SK-N-SH treated with all-trans-retinoic acid at 6 μM for 48 hours (cell line): ENCODE results near the gene LCP1.

Experiments used
- ARNTL ChIP-seq: fragments of 450-650 bp; formaldehyde crosslinking; IDR thresholded peaks from 2 replicates; pipeline ENCODE4 v1.5.0; 2020; ENCODE audit warnings: low read depth, mild to moderate bottlenecking, moderate library complexity, borderline replicate concordance
- CSDC2 ChIP-seq: fragments of 250-450 bp; sonication (Bioruptor Pico); IDR thresholded peaks from 2 replicates; pipeline ENCODE4 v1.5.0; 2020; ENCODE audit warnings: mild to moderate bottlenecking, moderate library complexity
- ESRRG ChIP-seq: fragments of 250-450 bp; sonication (Bioruptor Pico); IDR thresholded peaks from 2 replicates; pipeline ENCODE4 v1.6.1; 2021; ENCODE audit warnings: mild to moderate bottlenecking
- GLIS3 ChIP-seq: fragments of 250-450 bp; sonication (Bioruptor Pico); IDR thresholded peaks from 2 replicates; pipeline ENCODE4 v1.5.0; 2020; ENCODE audit warnings: mild to moderate bottlenecking, moderate library complexity
- ISL1 ChIP-seq: fragments of 250-450 bp; sonication (Bioruptor Pico); IDR thresholded peaks from 2 replicates; pipeline ENCODE4 v2.1.2; 2022; ENCODE audit warnings: mild to moderate bottlenecking, moderate library complexity
- SNAI2 ChIP-seq: fragments of 250-450 bp; sonication (Bioruptor Pico); IDR thresholded peaks from 2 replicates; pipeline ENCODE4 v1.5.0; 2020; ENCODE audit warnings: mild to moderate bottlenecking, moderate library complexity
- TOX ChIP-seq: fragments of 250-450 bp; sonication (Bioruptor Pico); IDR thresholded peaks from 2 replicates; pipeline ENCODE4 v1.8.0; 2021; ENCODE audit warnings: mild to moderate bottlenecking, moderate library complexity, borderline replicate concordance
- ZC3H10 ChIP-seq: fragments of 250-450 bp; sonication (Bioruptor Pico); IDR thresholded peaks from 2 replicates; pipeline ENCODE4 v1.5.1; 2021; ENCODE audit warnings: mild to moderate bottlenecking, moderate library complexity
- ZFP3 ChIP-seq: fragments of 250-450 bp; sonication (Bioruptor Pico); IDR thresholded peaks from 2 replicates; pipeline ENCODE4 v1.5.0; 2020; ENCODE audit warnings: mild to moderate bottlenecking, moderate library complexity
- ZFP30 ChIP-seq: fragments of 450-650 bp; formaldehyde crosslinking; IDR thresholded peaks from 2 replicates; pipeline ENCODE4 v1.5.0; 2022; ENCODE audit warnings: mild to moderate bottlenecking, moderate library complexity
- ZNF565 ChIP-seq: fragments of 450-650 bp; formaldehyde crosslinking; conservative IDR thresholded peaks from 2 replicates; pipeline ENCODE4 v1.5.0; 2020; ENCODE audit warnings: low read depth, mild to moderate bottlenecking, moderate library complexity
- ZNF8 ChIP-seq: fragments of 450-650 bp; formaldehyde crosslinking; IDR thresholded peaks from 2 replicates; pipeline ENCODE4 v1.5.0; 2020; ENCODE audit warnings: mild to moderate bottlenecking, moderate library complexity
- TF ChIP-seq, protein P1 (sequence below): fragments of 250-450 bp; sonication (Bioruptor Pico); IDR thresholded peaks from 2 replicates; pipeline ENCODE4 v1.8.0; 2021; ENCODE audit warnings: low read depth, mild to moderate bottlenecking, moderate library complexity, borderline replicate concordance

DNA sequence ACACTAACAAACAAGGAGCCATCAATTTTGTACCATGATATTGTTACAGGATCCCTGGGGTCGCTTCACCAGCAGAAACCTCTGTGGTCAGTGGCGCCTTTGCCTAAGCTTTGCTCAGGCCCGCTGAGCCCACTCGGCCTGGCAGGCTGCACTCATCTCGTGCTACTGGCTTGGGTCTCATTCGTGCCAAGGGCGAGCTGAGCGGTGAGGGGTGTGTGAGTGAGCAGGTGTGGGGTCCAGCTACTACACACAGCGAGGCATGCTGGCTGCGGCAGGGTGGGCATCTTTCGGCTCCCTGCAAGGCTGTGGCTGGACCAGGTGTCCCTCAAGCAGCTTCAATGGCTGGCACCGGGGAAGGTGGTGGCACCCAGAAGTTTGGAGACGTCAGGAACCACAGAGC lies 96.2 kb downstream of the LCP1 start:
- TF ChIP-seq ZNF565 (CRISPR knock-in tag) = no peak
- TF ChIP-seq ISL1 (CRISPR knock-in tag) = no peak
- no peak for TF ChIP-seq ARNTL (CRISPR knock-in tag)
- no peak for TF ChIP-seq ZFP3
- TF ChIP-seq CSDC2 (CRISPR knock-in tag) = no peak
- no peak for TF ChIP-seq ZC3H10 (CRISPR knock-in tag)
- no peak for TF ChIP-seq ZNF8 (CRISPR knock-in tag)
- no peak for TF ChIP-seq ZFP30
- no peak for TF ChIP-seq TOX
- TF ChIP-seq SNAI2 = no peak
- TF ChIP-seq ESRRG = no peak
- TF ChIP-seq, protein P1, sequence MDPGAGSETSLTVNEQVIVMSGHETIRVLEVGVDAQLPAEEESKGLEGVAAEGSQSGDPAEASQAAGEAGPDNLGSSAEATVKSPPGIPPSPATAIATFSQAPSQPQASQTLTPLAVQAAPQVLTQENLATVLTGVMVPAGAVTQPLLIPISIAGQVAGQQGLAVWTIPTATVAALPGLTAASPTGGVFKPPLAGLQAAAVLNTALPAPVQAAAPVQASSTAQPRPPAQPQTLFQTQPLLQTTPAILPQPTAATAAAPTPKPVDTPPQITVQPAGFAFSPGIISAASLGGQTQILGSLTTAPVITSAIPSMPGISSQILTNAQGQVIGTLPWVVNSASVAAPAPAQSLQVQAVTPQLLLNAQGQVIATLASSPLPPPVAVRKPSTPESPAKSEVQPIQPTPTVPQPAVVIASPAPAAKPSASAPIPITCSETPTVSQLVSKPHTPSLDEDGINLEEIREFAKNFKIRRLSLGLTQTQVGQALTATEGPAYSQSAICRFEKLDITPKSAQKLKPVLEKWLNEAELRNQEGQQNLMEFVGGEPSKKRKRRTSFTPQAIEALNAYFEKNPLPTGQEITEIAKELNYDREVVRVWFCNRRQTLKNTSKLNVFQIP = no peak
- TF ChIP-seq GLIS3 = no peak
